H1 (cell line): ENCODE data around the gene GAD2. TPM values are rescaled to one million over a fixed set of nuclear protein-coding genes. Genes with fewer than 3 reads are reported as not detected.

Source experiments
- CTCF ChIA-PET: fragments of 300-600 bp; sonication (Branson Sonifier 250); formaldehyde crosslinking; loops from one replicate; lab custom pipeline; 2021; ENCODE audit not compliant: partially characterized antibody; lab: Charles Lee
- POLR2A ChIA-PET: fragments of 300-600 bp; sonication (Branson Sonifier 250); formaldehyde crosslinking; loops from one replicate; lab custom pipeline; 2021; ENCODE audit warnings: inconsistent platforms; ENCODE audit not compliant: partially characterized antibody; lab: Charles Lee
- DNase-seq, 2 experiments: peaks; one replicate each; pipeline versions ENCODE4 v3.0.0 to v3.0.0-alpha.2; 2010 to 2022; ENCODE audit warnings: low spot score in 2 of 2, low read depth in 1 of 2, mixed read lengths in 1 of 2
- FAIRE-seq: peaks from 2 replicates; lab custom pipeline; 2011; peaks lifted over from hg19 to GRCh38; lab: Jason Lieb, UNC
- H2AFZ ChIP-seq: 2 replicates; pipeline ENCODE4 v1.8.1; 2012; ENCODE audit warnings: low read length, inconsistent platforms
- H2AK5ac ChIP-seq: 2 replicates; pipeline ENCODE4 v1.6.1; 2013; ENCODE audit warnings: low read depth, low read length
- H2BK120ac ChIP-seq: replicated peaks from 2 replicates; pipeline ENCODE3; 2013; ENCODE audit warnings: low read depth, low read length, inconsistent platforms
- H2BK12ac ChIP-seq: 2 replicates; pipeline ENCODE4 v1.6.1; 2013; ENCODE audit warnings: low read depth, low read length
- H2BK15ac ChIP-seq: 2 replicates; pipeline ENCODE4 v1.6.1; 2013; ENCODE audit warnings: low read length
- H2BK20ac ChIP-seq: 2 replicates; pipeline ENCODE4 v1.6.1; 2013; ENCODE audit warnings: low read length
- H2BK5ac ChIP-seq: 2 replicates; pipeline ENCODE4 v1.6.1; 2013; ENCODE audit warnings: low read depth, low read length
- H3K14ac ChIP-seq: 2 replicates; pipeline ENCODE4 v1.6.1; 2013; ENCODE audit warnings: inconsistent platforms; ENCODE audit not compliant: insufficient read length
- H3K18ac ChIP-seq: 2 replicates; pipeline ENCODE4 v1.6.1; 2013; ENCODE audit warnings: low read length; ENCODE audit errors: extremely low read depth
- H3K23ac ChIP-seq: 2 replicates; pipeline ENCODE4 v1.6.1; 2013; ENCODE audit warnings: inconsistent platforms; ENCODE audit not compliant: insufficient read length
- H3K23me2 ChIP-seq: 2 replicates; pipeline ENCODE4 v1.6.1; 2013; ENCODE audit warnings: low read depth, low read length
- H3K27ac ChIP-seq: 2 replicates; pipeline ENCODE4 v1.6.1; 2011; ENCODE audit warnings: low read depth, low read length, inconsistent platforms
- H3K27me3 ChIP-seq, 4 experiments: replicated peaks in 1 of 4; 1 replicate in 1 of 4; 2 replicates in 3 of 4; pipeline versions ENCODE4 v1.6.1 to v1.8.1; 2011 to 2013; ENCODE audit warnings: low read length in 3 of 4, mild to moderate bottlenecking in 3 of 4, inconsistent platforms in 2 of 4, mixed read lengths in 2 of 4, moderate library complexity in 1 of 4; ENCODE audit not compliant: control insufficient read depth in 3 of 4, insufficient read depth in 3 of 4; ENCODE audit errors: extremely low read depth in 1 of 4
- H3K36me3 ChIP-seq, 4 experiments: 2 replicates each; pipeline versions ENCODE4 v1.6.1 to v1.8.1; 2011 to 2013; ENCODE audit warnings: mild to moderate bottlenecking in 4 of 4, low read length in 3 of 4, moderate library complexity in 2 of 4, control low read depth in 1 of 4, inconsistent platforms in 1 of 4; ENCODE audit not compliant: insufficient read depth in 4 of 4, control insufficient read depth in 2 of 4
- H3K4ac ChIP-seq: replicated peaks from 2 replicates; pipeline ENCODE3; 2013; ENCODE audit warnings: low read length, low read depth, mixed read lengths, inconsistent platforms; ENCODE audit not compliant: insufficient read length
- H3K4me1 ChIP-seq, 4 experiments: replicated peaks in 1 of 4; 1 replicate in 1 of 4; 2 replicates in 3 of 4; pipeline versions ENCODE4 v1.6.1 to v1.8.1; 2011 to 2013; ENCODE audit warnings: low read length in 3 of 4, inconsistent platforms in 2 of 4, mixed read lengths in 1 of 4; ENCODE audit not compliant: insufficient read depth in 4 of 4, control insufficient read depth in 3 of 4
- H3K4me2 ChIP-seq, 2 experiments: 2 replicates each; pipeline versions ENCODE4 v1.6.1 to v1.8.1; 2011 to 2013; ENCODE audit warnings: low read depth in 2 of 2, low read length in 2 of 2, control low read depth in 1 of 2, inconsistent platforms in 1 of 2, mild to moderate bottlenecking in 1 of 2; ENCODE audit not compliant: insufficient read depth in 1 of 2
- H3K4me3 ChIP-seq, 4 experiments: fragments of 200-600, 300-600 bp in 1 of 4; sonication (generic), shearing (Covaris generic), sonication (Bioruptor Twin) in 1 of 4; 2 replicates each; pipeline versions ENCODE4 v1.5.1 to v1.8.1; 2011 to 2016; ENCODE audit warnings: low read length in 4 of 4, low read depth in 3 of 4, control low read depth in 2 of 4, inconsistent platforms in 2 of 4, mild to moderate bottlenecking in 2 of 4, mixed read lengths in 1 of 4, moderate library complexity in 1 of 4; ENCODE audit not compliant: insufficient read depth in 2 of 4; ENCODE audit errors: extremely low read depth in 1 of 4
- H3K56ac ChIP-seq: replicated peaks from 2 replicates; pipeline ENCODE3; 2013; ENCODE audit warnings: low read depth, mild to moderate bottlenecking, mixed read lengths, low read length, inconsistent platforms; ENCODE audit not compliant: insufficient read length
- H3K79me1 ChIP-seq: 2 replicates; pipeline ENCODE4 v1.6.1; 2013; ENCODE audit warnings: low read depth, low read length, control low read depth
- H3K79me2 ChIP-seq, 2 experiments: 2 replicates each; pipeline versions ENCODE4 v1.6.1 to v1.8.1; 2012 to 2013; ENCODE audit warnings: low read length in 2 of 2, mild to moderate bottlenecking in 2 of 2, inconsistent platforms in 1 of 2; ENCODE audit not compliant: insufficient read depth in 2 of 2, control insufficient read depth in 1 of 2
- H3K9ac ChIP-seq, 4 experiments: replicated peaks in 1 of 4; 1 replicate in 1 of 4; 2 replicates in 3 of 4; pipeline versions ENCODE4 v1.6.1 to v1.8.1; 2011 to 2013; ENCODE audit warnings: low read depth in 3 of 4, low read length in 3 of 4, control low read depth in 2 of 4, mild to moderate bottlenecking in 2 of 4, moderate library complexity in 2 of 4, inconsistent platforms in 1 of 4; ENCODE audit errors: extremely low read depth in 1 of 4
- H3K9me3 ChIP-seq, 2 experiments: 2 replicates each; pipeline versions ENCODE4 v1.6.1 to v1.8.1; 2012 to 2013; ENCODE audit warnings: mild to moderate bottlenecking in 2 of 2, moderate library complexity in 2 of 2, control low read depth in 1 of 2, inconsistent platforms in 1 of 2, low read depth in 1 of 2, low read length in 1 of 2, mixed read lengths in 1 of 2; ENCODE audit not compliant: insufficient read depth in 2 of 2
- H4K20me1 ChIP-seq, 2 experiments: replicated peaks in 1 of 2; 2 replicates each; pipeline versions ENCODE3 to v1.8.1; 2011 to 2013; ENCODE audit warnings: inconsistent platforms in 2 of 2, low read length in 2 of 2, mild to moderate bottlenecking in 1 of 2; ENCODE audit not compliant: insufficient read depth in 2 of 2, control insufficient read depth in 1 of 2
- H4K5ac ChIP-seq: 2 replicates; pipeline ENCODE4 v1.6.1; 2013; ENCODE audit warnings: low read length, low read depth, mixed read lengths, inconsistent platforms; ENCODE audit not compliant: insufficient read length
- H4K8ac ChIP-seq: 2 replicates; pipeline ENCODE4 v1.8.0; 2013; ENCODE audit warnings: mild to moderate bottlenecking, moderate library complexity, low read length, inconsistent platforms; ENCODE audit not compliant: insufficient read depth; ENCODE audit errors: extremely low read depth
- H4K91ac ChIP-seq: replicated peaks from 2 replicates; pipeline ENCODE3; 2013; ENCODE audit warnings: low read length, mixed read lengths, inconsistent platforms; ENCODE audit not compliant: insufficient read length
- WGBS, 2 experiments: shearing (Covaris generic) in 1 of 2; methylation state at CpG; one replicate each; pipeline versions ENCODE4 v1.1.6 to v1.1.7; 2013 to 2015; ENCODE audit warnings: low lambda C conversion rate in 2 of 2, mixed read lengths in 2 of 2, inconsistent platforms in 1 of 2, low coverage in 1 of 2, missing lambda C conversion rate in 1 of 2; ENCODE audit not compliant: insufficient replicate concordance in 2 of 2, insufficient coverage in 1 of 2, insufficient read length in 1 of 2; ENCODE audit errors: extremely low coverage in 1 of 2, missing lambda C conversion rate in 1 of 2; 5-methylcytosine and 5-hydroxymethylcytosine counted together
- polyA plus RNA-seq, 7 experiments: library from polyadenylated mRNA; depleted of rRNA in 3 of 7; stranded (reverse) in 5 of 7; unstranded in 2 of 7; fragments of >200 nt in 5 of 7; fragments of 200-250 nt in 2 of 7; gene quantifications; 1 replicate in 5 of 7; 2 replicates in 1 of 7; 4 replicates in 1 of 7; pipeline versions ENCODE4 v1.2.1 to v1.2.3, GENCODE V29; 2011 to 2013; ENCODE audit warnings: missing spikeins in 2 of 7, mixed read lengths in 2 of 7
- total RNA-seq: library from RNA; stranded (reverse); fragmentation: NEBNext Ultra II Directional; extraction: Animal tissue kit (Norgen Biotek cat#: 25700); gene quantifications from 2 replicates; pipeline ENCODE4 v1.2.1, GENCODE V29; 2021

The GAD2 gene
- total and polyA plus RNA-seq, 2 of the 8 experiments (the other 6 are each of a cell fraction or from before 2014, with no cell fraction given) = 0.30 to 0.47 TPM

GRCh38 chr10:26336979-26337378, 120.4 kb downstream of the GAD2 start:
- no peaks in the 10 kb centered on the region for H3K27me3 ChIP-seq
- no peaks in the 10 kb centered on the region for H3K36me3 ChIP-seq
- no peak overlapping the region for H3K4me3 ChIP-seq
- H4K20me1 ChIP-seq = no peaks in the 10 kb centered on the region
- no peak for DNase-seq
- no peak overlapping the region for H2AK5ac ChIP-seq
- H3K4ac ChIP-seq = no peak overlapping the region
- H3K9ac ChIP-seq = no peak overlapping the region
- no peak overlapping the region for H4K91ac ChIP-seq
- POLR2A ChIA-PET = no interaction called here
- H4K5ac ChIP-seq = no peak overlapping the region
- H2BK20ac ChIP-seq = no peak overlapping the region
- no peak overlapping the region for H3K56ac ChIP-seq
- no peak overlapping the region for H3K18ac ChIP-seq
- no peak overlapping the region for H3K27ac ChIP-seq
- H2BK15ac ChIP-seq = no peak overlapping the region
- H2BK120ac ChIP-seq = no peak overlapping the region
- no peak overlapping the region for H3K14ac ChIP-seq
- WGBS, 2 experiments = 89% methylated on average over 2 of the region's 2 CpGs; no CpG with 5 or more reads in 1 of the 2 experiments
- FAIRE-seq = no peak
- no peaks in the 10 kb centered on the region for H3K79me1 ChIP-seq
- no peak overlapping the region for H2BK5ac ChIP-seq
- H4K8ac ChIP-seq = no peak overlapping the region
- no peak overlapping the region for H3K23ac ChIP-seq
- no peaks in the 10 kb centered on the region for H3K9me3 ChIP-seq
- H2BK12ac ChIP-seq = no peak overlapping the region
- CTCF ChIA-PET = interaction anchor here (0.6 to 5.5 kb wide), 5 partner anchors 167 to 1592 kb away, joined by 3 to 48 read pairs (median 4); no protein-coding TSS in a partner anchor
- no peak overlapping the region for H3K4me2 ChIP-seq
- no peaks in the 10 kb centered on the region for H3K79me2 ChIP-seq
- no peak overlapping the region for H2AFZ ChIP-seq
- H3K4me1 ChIP-seq = no peaks in the 10 kb centered on the region
- H3K23me2 ChIP-seq = peaks cover 1% of the 10 kb centered on the region; the same call in 1 of the 2 replicates
